Medulla oblongata (tissue), 1 donor: Measurements from ENCODE around the gene TEX44.
"Not testable (repeated sequence)": the region's sequence is repeated elsewhere in the genome, so short reads cannot be mapped to it uniquely, and the experiment has no call there.

Experiments
- DNase-seq: peaks from one replicate; pipeline ENCODE4 v3.0.0-alpha.2; 2015; ENCODE audit errors: extremely low spot score

Gene TEX44

DNA sequence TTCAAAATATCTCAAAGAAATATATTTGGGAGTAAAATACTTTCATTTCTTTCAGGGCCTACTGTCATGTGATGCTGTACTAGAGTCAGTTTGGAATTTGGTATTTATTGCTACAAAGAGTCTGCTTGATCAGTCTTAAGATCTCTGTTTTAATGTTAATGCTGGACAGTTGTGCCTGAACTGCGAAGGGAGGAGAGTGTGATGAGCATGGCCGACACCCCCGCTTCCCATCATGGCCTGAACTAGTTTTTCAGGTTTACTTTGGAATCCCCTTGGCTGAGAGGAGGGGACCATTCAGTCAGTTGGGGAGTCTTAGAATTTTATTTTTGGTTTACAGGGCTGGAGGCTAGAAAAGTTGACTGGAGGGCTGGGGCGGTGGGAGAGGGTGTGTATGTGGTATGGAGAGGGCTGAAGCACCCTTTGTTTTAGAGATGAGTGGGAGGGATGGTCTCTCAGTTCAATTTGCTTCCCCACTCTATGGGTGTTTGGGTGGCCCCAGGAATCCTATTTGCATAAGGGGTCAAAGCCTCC is 20.9 kb upstream of the TEX44 start:
- DNase-seq: no peak

DNA sequence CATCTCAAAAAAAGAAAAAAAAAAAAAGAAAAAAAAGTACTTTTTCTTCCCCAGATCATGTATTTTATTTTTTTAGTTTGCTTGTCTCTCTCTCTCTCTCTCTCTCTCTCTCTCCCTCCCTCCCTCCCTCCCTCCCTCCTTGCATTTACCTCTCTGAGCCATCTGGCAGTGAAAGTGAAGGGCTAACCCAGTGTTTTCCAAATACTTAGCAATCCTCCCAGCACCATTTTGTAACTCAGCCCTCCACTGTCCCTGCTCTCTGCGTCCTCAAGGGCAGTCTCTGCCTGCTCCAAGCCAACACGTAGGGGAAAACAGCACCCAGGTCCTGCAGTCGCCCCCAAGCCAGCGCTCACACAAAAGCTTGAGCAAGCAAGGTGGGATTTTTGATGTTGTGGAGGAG is 19.6 kb upstream of the TEX44 start:
- no peak for DNase-seq

DNA sequence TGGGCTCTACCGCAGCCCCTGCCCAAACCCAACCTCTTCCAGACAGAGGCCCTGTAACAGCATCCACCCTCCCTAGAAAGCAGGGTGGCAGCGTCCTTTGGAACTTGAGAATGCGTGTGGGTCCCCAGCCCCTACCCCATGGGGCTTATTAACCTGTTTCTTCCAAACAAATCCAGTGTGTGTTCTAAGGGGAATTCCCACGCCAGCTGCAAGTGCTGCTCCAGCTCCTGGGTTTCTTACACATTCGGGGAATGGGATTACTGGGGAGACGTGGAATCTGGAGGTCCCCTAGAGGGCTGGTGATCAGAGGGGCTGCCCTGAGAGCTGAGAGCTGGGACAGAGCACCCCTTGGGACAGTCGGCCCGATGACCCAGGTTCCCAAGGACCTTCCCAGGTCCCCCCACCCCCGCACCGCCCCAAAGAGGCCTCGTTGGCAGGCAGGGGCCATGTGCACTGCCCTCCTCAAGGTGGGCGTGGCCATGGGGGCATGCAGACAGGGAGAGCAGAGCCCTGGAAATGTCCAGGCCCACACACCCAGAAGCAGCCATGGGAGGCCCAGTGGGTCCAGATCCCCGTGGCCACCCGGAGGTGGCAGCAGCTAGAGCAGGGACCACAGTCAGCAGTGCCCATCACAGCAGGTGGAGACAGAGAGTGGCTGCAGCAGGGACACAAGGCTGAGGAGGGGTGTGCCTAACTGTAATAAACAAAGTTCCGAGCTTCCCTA is 18.8 kb upstream of the TEX44 start:
- no peak for DNase-seq

DNA sequence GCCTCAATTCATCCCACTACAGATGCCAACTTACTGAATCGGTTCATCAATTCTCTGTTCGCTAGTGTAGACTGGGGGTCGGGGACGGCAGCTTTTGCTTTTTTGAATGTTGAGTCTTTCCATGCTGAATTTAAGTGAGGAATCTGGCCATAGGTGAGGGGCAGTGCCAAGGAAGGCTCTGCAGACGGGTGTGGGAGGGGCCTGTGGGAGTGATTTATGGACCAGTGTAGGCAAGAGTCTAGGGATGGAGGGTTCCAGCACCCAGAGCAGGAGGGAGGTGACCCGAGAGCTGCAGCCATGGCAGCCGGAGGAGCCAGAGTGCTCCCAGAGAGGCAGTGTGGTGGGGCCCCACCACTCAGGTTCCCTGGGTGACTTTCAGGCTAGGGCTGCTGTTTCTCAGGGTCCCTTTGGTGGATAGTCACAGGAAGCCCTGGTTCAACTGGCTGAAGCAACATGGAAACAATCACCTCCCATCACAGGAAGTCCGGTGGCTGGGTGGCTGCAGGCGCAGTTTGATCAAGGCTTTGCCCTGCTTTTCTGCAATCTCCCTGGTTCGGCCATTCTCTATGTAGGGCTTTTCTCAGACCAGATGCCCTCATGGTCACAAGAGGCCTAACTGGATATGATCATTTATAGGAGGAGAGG is 16.9 kb upstream of the TEX44 start:
- no peak for DNase-seq

DNA sequence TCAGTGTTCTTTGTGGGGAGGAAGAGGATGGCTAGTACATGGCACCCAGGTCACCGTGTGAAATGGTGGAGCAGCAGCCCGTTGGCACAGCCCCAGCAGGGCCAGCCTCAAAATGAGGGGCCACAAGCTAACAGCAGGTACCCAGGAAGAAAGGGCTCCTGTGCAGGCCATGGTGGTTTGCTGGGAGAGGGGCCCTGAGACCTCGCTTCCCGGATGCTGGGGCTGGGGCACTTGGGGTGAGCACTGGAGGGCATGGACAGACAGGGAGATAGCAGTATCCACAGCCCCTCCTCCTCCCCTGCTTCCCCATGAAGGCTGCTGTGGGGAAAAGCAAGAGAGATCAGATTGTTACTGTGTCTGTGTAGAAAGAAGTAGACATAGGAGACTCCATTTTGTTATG is 16.2 kb upstream of the TEX44 start:
- DNase-seq: no peak

DNA sequence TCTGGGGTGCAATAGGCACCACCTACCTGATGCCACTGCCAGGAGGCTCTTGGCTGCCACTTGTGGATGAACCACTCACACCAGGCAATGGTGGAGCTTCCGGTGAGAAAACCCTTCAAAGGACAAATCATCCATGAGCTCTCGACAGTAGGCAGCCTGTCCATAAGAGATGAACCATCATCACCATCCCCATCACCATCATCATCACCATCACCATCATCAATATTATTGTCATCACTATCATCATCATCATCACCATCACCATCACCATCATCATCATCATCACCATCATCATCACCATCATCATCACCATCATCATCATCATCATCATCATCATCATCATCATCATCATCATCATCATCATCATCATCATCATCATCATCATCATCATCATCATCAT is 14.0 kb upstream of the TEX44 start:
- DNase-seq: not testable (repeated sequence)

DNA sequence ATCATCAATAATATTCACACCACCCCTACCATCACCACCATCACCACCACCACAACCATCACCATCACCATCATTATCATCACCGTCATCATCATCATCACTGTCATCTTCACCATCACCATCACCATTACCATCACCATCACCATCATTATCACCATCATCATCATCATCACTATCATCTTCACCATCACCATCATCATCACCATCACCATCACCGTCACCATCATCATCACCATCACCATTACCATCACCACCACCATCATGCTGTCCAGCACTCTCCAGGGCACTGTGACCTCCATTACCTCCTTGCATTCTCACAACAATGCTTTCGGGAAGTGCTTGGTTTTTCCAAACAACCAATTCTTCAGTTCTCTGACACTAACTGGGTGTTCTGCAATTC is 13.1 kb upstream of the TEX44 start:
- no peak for DNase-seq

DNA sequence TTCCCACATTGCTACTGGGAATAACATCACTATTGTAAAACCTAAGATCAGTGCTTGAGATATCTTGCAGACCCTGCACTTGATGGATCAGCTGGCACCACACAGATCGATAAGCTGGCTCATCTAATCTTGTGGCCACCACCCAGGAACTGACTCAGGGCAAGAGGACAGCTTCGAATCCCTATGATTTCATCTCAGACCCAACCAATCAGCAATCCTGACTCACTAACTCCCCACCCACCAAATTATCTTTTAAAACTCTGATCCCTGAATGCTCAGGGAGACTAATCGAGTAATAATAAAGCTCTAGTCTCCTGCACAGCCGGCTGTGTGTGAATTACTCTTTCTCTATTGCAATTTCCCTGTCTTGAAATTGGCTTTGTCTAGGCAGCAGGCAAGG is 11.3 kb upstream of the TEX44 start:
- no peak for DNase-seq

DNA sequence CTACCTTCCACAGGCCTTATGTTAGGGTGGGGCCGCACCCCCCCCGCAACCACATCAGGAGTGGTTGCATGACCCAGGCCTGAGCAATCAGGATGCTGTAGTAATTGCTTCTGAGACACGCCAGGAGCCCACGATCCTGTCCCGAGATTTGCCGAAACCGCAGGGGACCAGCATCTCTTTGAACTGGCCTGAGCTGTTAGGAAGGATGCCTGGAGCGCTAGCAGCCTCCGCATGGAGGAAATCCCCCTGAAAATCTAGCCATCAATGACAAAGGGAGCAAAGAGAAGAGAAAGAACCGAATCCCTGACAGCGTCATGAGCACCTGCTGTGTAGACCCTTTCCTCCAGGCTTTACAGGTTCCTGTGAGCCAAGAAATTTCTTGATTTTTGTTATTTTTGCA is 8.7 kb upstream of the TEX44 start:
- DNase-seq: no peak

DNA sequence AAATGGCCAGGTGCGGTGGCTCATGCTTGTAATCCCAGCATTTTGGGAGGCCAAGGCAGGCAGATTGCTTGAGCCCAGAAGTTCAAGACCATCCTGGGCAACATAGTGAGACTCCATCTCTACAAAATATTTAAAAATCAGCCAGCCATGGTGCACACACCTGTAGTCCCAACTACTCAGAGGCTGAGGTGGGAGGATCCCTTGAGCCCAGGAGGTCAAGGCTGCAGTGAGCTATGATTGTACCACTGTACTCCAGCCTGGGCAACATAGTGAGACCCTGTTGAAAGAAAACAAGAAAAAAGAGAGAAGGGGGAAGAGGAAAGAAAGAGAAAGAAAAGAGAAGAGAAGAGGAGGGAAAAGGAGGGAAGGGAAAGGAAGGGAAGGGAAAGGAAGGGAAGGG is 4.9 kb upstream of the TEX44 start:
- not testable (repeated sequence) for DNase-seq

DNA sequence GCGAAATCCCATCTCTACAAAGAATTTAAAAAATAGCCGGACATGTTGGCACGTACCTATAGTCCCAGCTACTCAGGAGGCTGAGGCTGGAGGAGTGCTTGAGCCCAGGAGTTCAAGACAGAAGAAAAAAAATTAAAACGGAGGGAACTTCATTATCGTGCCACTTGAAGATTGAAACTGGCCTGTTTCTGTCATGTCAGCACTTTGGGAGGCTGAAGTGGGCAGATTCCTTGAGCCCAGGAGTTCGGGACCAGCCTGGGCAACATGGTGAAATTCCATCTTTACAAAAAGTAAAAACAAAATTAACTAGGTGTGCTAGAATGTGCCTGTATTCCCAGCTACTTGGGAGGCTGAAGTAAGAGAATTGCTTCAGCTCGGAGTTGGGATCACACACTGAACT is 3.0 kb upstream of the TEX44 start:
- DNase-seq: no peak

DNA sequence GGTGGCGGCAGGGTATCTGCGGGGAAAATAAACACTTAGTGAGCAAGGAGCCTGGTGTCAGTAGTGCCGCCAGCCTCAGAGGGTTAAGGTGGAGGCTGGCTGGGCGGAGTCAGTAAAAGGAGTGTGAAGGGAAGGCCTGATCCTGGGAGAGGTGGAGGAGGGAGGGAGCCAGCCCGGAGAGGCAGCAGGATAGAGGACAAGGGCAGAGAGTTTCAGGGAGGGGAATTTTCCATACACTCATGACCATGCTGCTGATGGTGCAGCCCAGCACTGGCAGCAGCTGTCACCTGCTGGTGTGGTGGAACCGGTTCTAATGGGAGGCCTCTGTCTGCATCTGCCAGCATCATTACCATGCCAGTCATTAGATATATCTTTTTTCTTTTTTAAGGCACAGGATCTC is 2.0 kb upstream of the TEX44 start:
- DNase-seq: no peak

DNA sequence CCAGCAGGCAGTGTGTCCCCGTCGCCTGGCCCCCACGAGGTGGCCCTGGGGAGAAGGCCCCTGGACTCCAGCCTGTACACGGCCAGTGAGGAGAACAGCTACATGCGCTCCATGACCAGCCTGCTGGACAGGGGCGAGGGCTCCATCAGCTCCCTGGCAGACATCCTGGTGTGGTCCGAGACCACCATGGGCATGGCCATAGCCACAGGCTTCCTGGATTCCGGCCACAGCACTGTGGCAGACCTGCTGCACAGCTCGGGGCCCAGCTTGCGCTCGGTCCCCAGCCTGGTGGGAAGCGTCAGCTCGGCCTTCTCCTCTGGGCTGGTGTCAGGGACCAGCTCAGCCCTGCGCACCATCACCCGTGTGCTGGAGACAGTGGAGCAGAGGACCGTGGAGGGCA is 1.0 kb downstream of the TEX44 start:
- DNase-seq: no peak

DNA sequence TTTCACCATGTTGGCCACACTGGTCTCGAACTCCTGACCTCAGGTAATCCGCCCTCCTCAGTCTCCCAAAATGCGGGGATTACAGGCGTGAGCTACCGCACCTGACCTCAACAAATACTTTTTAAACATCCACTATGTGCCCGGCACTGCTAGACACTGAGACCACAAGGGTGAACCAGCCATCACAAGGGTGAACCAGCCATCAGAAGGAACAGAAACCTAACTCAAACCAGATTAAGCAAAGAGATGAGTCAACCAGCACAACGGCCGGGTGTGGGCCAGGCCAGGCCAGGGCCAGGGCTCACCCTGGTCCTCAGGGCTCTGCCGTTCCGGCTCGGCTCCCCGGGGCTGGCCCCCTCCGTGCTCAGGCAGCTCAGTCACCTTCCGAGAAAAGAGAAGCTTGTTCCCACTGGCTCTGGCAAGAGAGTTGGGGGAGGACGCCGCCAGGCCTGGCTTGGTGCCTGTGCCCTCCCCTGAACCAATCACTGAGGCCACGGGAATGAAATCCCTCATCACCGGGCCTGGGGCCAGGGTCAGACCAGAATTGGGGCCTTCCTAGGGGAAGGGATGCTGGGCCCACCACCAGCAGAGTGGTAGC is 4.4 kb downstream of the TEX44 start:
- DNase-seq: peak; percentile 76

DNA sequence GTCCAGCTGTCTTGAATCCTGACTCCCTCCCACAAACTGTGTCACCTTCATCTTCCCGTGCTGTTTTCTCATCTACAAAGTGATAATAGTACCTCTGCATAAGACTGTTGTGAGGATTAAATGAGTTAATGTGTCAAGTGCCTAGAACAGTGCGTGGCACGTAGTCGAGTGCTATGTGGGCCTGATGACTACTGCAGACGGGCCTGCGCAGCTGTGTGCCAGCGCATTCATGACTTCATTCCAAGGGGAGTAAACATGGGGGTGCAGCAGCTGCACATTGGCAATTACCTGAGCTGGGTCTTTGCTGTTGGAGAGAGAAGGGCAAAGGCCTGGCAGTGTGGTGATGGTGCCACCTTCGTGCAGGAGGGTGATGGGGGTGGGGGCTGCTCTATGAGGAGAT is 5.0 kb downstream of the TEX44 start:
- peak; percentile 53 for DNase-seq

DNA sequence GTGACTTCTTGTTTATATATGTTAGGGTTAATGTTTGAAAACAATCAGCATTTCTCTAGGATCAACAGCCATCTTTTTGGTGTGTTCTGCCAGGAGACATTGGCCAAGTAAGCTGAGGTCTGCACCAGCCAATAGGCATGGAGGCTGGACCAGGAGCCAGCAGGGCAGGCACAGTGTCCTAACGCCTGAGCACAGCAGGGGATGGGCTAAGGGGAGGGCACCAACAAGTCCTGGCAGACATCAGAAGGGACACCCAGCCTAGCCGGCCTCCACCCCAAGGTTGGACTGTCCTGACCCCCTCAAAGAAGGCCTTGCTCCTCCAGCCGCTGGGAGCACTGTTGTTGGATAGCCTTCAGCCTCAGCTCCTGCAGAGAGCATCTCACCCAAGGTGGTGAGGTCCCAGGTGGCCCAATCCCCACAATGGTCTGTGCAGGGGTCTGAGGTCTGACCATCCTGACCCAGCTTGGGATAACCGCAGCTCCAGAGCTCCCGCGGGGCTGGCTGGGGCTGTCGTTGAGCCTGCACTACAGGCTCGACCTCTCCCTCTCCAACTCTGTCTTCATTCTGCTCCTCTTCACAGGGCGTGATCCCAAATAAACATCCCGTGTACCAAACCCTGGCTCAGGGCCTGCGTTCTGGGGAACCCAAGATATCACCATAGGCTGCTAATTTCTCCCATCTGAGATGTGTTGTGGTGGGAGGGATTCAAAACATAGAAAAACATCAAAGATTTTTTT is 8.1 kb downstream of the TEX44 start:
- no peak for DNase-seq

DNA sequence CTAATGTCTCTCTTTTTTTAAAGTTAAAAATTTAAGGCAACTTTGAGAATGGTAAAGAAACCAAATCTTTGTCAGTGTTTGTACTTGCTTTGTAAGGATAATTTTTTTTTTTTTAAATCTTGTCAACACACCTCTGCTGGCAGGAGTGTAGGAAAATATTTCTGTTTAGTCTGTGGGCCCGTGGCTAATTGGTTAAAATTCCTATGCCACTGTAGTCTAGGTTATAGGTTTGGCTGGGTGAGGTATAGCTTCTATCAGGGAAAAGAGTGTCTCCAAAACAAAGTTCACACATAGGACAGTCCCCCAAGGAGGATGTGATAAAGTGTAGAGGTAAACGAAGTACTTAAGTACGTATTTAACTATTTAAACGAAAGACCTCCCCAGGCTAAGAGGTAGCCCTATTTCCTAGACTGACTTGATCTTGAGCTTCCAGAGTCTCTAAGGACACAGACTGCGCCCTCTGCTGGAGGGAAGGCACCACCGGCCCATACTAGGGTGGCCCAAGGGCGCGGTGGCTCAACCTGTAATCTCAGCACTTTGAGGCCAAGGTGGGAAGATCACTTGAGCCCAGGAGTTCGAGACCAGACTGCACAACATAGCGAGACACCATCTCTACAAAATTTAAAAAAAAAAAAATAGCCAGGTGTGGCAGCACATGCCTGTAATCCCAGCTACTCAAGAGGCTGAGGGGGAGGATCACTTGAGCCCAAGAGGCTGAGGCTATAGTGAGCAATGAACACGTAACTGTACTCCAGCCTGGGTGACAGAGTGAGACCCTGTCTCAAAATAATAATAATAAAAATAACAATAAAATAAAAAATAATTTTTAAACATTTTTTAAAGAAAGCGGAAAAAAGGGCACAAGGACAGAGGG is 8.9 kb downstream of the TEX44 start:
- DNase-seq: peak; percentile 90

DNA sequence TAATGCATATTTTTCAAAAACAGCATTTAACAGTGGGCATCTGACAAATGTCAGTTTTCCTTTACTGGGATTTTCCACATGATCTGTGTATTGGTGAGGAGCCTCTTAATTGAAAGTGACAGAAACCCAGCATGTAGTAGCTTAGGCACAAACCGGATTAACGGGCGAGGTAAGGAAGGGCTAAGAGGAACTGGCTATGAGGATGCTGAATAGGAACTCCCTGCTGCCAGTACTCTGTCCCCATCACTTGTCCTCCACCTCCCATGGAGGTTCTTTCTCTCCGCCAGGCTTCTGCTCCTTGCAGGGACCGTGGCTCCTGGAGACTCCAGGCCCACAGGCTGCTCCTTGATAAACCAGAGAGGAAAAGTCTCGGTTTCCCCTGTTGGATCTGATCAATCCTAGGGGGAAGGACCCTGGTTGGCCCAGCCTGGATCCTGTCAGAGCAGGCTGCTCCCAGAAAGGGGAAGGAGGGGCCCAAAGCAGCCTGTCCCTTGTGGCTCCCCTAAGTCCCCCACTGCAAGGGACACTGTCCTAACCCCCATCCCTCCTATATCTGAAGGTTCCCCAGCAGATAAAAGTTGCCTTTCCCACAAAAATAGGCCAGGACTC is 10.3 kb downstream of the TEX44 start:
- no peak for DNase-seq

DNA sequence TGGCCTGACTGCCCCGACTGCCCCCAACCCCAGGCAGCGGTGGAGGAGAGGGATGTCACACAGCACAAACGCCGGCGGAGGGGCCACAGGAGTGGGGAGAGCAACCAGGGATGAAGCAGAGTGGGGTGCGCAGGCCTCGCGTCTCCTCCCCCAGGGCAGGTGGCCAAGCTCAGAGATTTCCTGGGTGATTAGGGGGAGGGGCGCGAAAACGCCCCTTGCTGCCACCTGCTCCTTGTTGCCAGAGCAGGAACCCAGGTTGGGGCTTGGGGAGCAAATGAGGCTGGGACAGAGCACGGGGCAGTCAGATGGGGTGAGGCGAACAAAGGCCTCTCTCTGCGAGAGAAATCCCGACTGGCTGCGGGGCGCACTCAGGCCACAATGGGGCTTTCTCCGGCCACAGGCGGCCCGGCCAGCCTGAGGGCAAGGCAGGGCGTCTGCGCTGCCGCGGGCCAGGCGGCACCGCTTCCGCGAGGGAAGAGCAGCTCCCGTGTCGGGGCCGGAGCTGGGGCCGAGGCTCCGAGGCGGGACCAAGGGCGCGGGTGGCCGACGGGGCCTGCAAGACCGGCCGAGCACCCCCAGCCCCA is 11.5 kb downstream of the TEX44 start:
- peak; percentile 94 for DNase-seq
